HepG2 (cell line): ENCODE measurements around the gene CCRL2. TPM values are rescaled to one million over a fixed set of nuclear protein-coding genes. Genes with fewer than 3 reads are reported as not detected.

ENCODE experiments used
- ATAC-seq: fragments of 200-7000 bp; cut with Tn5 transposase; 3 replicates; pipeline ENCODE4 v1.9.1; 2020; ENCODE audit warnings: mild to moderate bottlenecking, moderate library complexity
- BruUV-seq: library from RNA; stranded (reverse); fragments of 400-500 nt; replicated peaks from 2 replicates; lab custom pipeline; 2021; lab: Mats Ljungman, UMichigan
- CTCF ChIA-PET: fragments of 300-600 bp; formaldehyde crosslinking; extraction: SDS; loops from one replicate; lab custom pipeline; 2021; ENCODE audit warnings: low total read pairs, inconsistent platforms, low intra/inter-chr PET ratio; lab: Yijun Ruan, JAX
- POLR2A ChIA-PET: fragments of 350-600 bp; sonication (Branson Sonifier 250); formaldehyde crosslinking; loops from one replicate; lab custom pipeline; 2020; ENCODE audit warnings: antibody characterized with exemption, inconsistent platforms; lab: Yijun Ruan, JAX
- DNase-seq: peaks from one replicate; pipeline ENCODE4 v3.0.0-alpha.2; 2015; ENCODE audit warnings: low spot score
- FAIRE-seq: peaks from 3 replicates; lab custom pipeline; 2011; peaks lifted over from hg19 to GRCh38; lab: Jason Lieb, UNC
- H2AFZ ChIP-seq: one replicate; pipeline ENCODE4 v1.6.1; 2011; ENCODE audit warnings: low read length, inconsistent platforms
- H3K27ac ChIP-seq: fragments of 300-600 bp; 3 replicates; pipeline ENCODE4 v1.8.0; 2011; ENCODE audit warnings: mixed run types, mild to moderate bottlenecking, mixed read lengths, low read length, inconsistent platforms; ENCODE audit not compliant: insufficient read depth; ENCODE audit errors: extremely low read length
- H3K27me3 ChIP-seq, 2 experiments: fragments of 200-600 bp in 1 of 2; 2 replicates in 1 of 2; 3 replicates in 1 of 2; pipeline versions ENCODE4 v1.6.0 to v1.8.0; 2011; ENCODE audit warnings: low read length in 2 of 2, mild to moderate bottlenecking in 2 of 2, moderate library complexity in 2 of 2, inconsistent platforms in 1 of 2; ENCODE audit not compliant: insufficient read depth in 2 of 2, control insufficient read depth in 1 of 2
- H3K36me3 ChIP-seq, 2 experiments: fragments of 200-600 bp in 1 of 2; replicated peaks in 1 of 2; 2 replicates in 1 of 2; 3 replicates in 1 of 2; pipeline versions ENCODE4 v1.5.1 to v1.8.0; 2011; ENCODE audit warnings: low read length in 2 of 2, inconsistent platforms in 1 of 2; ENCODE audit not compliant: insufficient read depth in 2 of 2, control insufficient read depth in 1 of 2
- H3K4me1 ChIP-seq: 2 replicates; pipeline ENCODE4 v1.5.1; 2012; ENCODE audit warnings: low read length, inconsistent platforms; ENCODE audit not compliant: insufficient read depth
- H3K4me2 ChIP-seq: 2 replicates; pipeline ENCODE4 v1.6.0; 2011; ENCODE audit warnings: low read depth, low read length, inconsistent platforms
- H3K4me3 ChIP-seq, 3 experiments: fragments of 200-600 bp in 1 of 3; sonication (generic), shearing (Covaris generic) in 1 of 3; replicated peaks in 1 of 3; 2 replicates each; pipeline ENCODE4 v1.5.1; 2011 to 2016; ENCODE audit warnings: low read length in 3 of 3, inconsistent platforms in 2 of 3, low read depth in 2 of 3, mild to moderate bottlenecking in 2 of 3, control low read depth in 1 of 3, mixed read lengths in 1 of 3; ENCODE audit not compliant: insufficient read depth in 1 of 3
- H3K79me2 ChIP-seq: one replicate; pipeline ENCODE4 v1.6.1; 2011; ENCODE audit warnings: low read length, inconsistent platforms; ENCODE audit not compliant: insufficient read depth
- H3K9ac ChIP-seq: 2 replicates; pipeline ENCODE4 v1.6.0; 2011; ENCODE audit warnings: mild to moderate bottlenecking, low read depth, low read length, inconsistent platforms; ENCODE audit not compliant: insufficient read depth
- H3K9me3 ChIP-seq: 2 replicates; pipeline ENCODE4 v1.5.1; 2012; ENCODE audit warnings: mild to moderate bottlenecking, low read length
- H4K20me1 ChIP-seq: 2 replicates; pipeline ENCODE4 v1.6.0; 2011; ENCODE audit warnings: inconsistent platforms, mild to moderate bottlenecking, low read length, moderate library complexity; ENCODE audit not compliant: insufficient read depth
- BCL6 ChIP-seq: IDR thresholded peaks from 2 replicates; pipeline ENCODE4 v1.6.1; 2016; ENCODE audit warnings: missing genetic modification reagents, missing compliant biosample characterization
- EZH2 ChIP-seq: conservative IDR thresholded peaks from 2 replicates; pipeline ENCODE4 v1.6.1; 2012; ENCODE audit warnings: mild to moderate bottlenecking, low read depth, low read length, moderate library complexity
- FOXC1 ChIP-seq: sonication (generic); formaldehyde crosslinking; IDR thresholded peaks from 2 replicates; pipeline ENCODE4 v1.8.0; 2022; ENCODE audit warnings: mild to moderate bottlenecking, missing genetic modification reagents, borderline replicate concordance
- FOXM1 ChIP-seq: sonication (generic); formaldehyde crosslinking; IDR thresholded peaks from 2 replicates; pipeline ENCODE4 v1.5.0; 2020; ENCODE audit warnings: missing genetic modification reagents
- HCFC1 ChIP-seq: fragments of 150-350 bp; IDR thresholded peaks from 2 replicates; pipeline ENCODE4 v1.6.1; 2014; ENCODE audit warnings: low read depth, low read length
- HHEX ChIP-seq: IDR thresholded peaks from 2 replicates; pipeline ENCODE4 v1.6.1; 2016; ENCODE audit warnings: control low read depth
- HOXA3 ChIP-seq: sonication (generic); formaldehyde crosslinking; IDR thresholded peaks from 2 replicates; pipeline ENCODE4 v1.5.0; 2020; ENCODE audit warnings: missing genetic modification reagents
- PRPF4 ChIP-seq: fragments of 200-400 bp; formaldehyde crosslinking; IDR thresholded peaks from 2 replicates; pipeline ENCODE4 v1.6.1; 2016; ENCODE audit warnings: low read length, low read depth; ENCODE audit not compliant: poor library complexity, severe bottlenecking
- RNF219 ChIP-seq: sonication (generic); formaldehyde crosslinking; IDR thresholded peaks from 2 replicates; pipeline ENCODE4 v1.5.0; 2020; ENCODE audit warnings: mild to moderate bottlenecking, missing genetic modification reagents
- SIX1 ChIP-seq: sonication (generic); formaldehyde crosslinking; IDR thresholded peaks from 2 replicates; pipeline ENCODE4 v1.4.0; 2020; ENCODE audit warnings: missing genetic modification reagents, borderline replicate concordance
- ZNF101 ChIP-seq: sonication (generic); formaldehyde crosslinking; IDR thresholded peaks from 2 replicates; pipeline ENCODE4 v1.4.0; 2020; ENCODE audit warnings: mild to moderate bottlenecking, low read depth, missing genetic modification reagents, borderline replicate concordance
- ZNF296 ChIP-seq: sonication (generic); formaldehyde crosslinking; conservative IDR thresholded peaks from 2 replicates; pipeline ENCODE4 v1.5.0; 2020; ENCODE audit warnings: mild to moderate bottlenecking, missing genetic modification reagents
- ZNF614 ChIP-seq: IDR thresholded peaks from 2 replicates; pipeline ENCODE4 v1.6.1; 2018; ENCODE audit warnings: missing biosample characterization, missing genetic modification reagents, inconsistent platforms, borderline replicate concordance
- WGBS: methylation state at CpG from one replicate; pipeline ENCODE4 v1.1.6; 2017; ENCODE audit warnings: low lambda C conversion rate; 5-methylcytosine and 5-hydroxymethylcytosine counted together
- in situ Hi-C: cut with HindIII; loops from 2 replicates; pipeline ENCODE4 v1.10.0; 2017; ENCODE audit warnings: low pct_unique_long_range_greater_than_20kb; ENCODE audit not compliant: extremely low pct_ligation_motif_present
- intact Hi-C: fragments of 100-400 bp; cut with micrococcal nuclease; formaldehyde crosslinking; loops from one replicate; pipeline ENCODE4 v1.10.0; 2022; ENCODE audit not compliant: unreplicated experiment
- polyA plus RNA-seq, 8 experiments: library from polyadenylated mRNA; depleted of rRNA in 3 of 8; stranded (reverse) in 7 of 8; unstranded in 1 of 8; fragments of >200 nt; fragmentation: Illumina TruSeq in 4 of 8; extraction: Trizol in 4 of 8; gene quantifications; 2 replicates each; pipeline versions ENCODE4 v1.2.1 to v1.2.3, GENCODE V29; 2011 to 2016; ENCODE audit warnings: low read depth in 4 of 8, missing spikeins in 1 of 8, mixed read lengths in 1 of 8; ENCODE audit not compliant: insufficient read depth in 1 of 8
- total RNA-seq, 5 experiments: library from RNA; depleted of rRNA; stranded (reverse); fragments of >200 nt; fragmentation: Illumina TruSeq; extraction: Trizol; gene quantifications; 2 replicates each; pipeline ENCODE4 v1.2.3, GENCODE V29; 2016; ENCODE audit warnings: low read depth in 1 of 5
- TF ChIP-seq, protein P1 (sequence below): sonication (generic); formaldehyde crosslinking; IDR thresholded peaks from 2 replicates; pipeline ENCODE4 v1.8.0; 2022; ENCODE audit warnings: missing genetic modification reagents, low read depth, mild to moderate bottlenecking, borderline replicate concordance
- TF ChIP-seq, protein P2 (sequence below): sonication (generic); formaldehyde crosslinking; IDR thresholded peaks from 2 replicates; pipeline ENCODE4 v1.8.1; 2023; ENCODE audit warnings: missing genetic modification reagents, inconsistent platforms, borderline replicate concordance
- TF ChIP-seq, protein P3 (sequence below): sonication (generic); formaldehyde crosslinking; IDR thresholded peaks from 2 replicates; pipeline ENCODE4 v1.5.0; 2020; ENCODE audit warnings: missing genetic modification reagents

CCRL2 gene
- total and polyA plus RNA-seq, 2 of the 13 experiments (the other 11 are each of a cell fraction or from before 2014, with no cell fraction given): not detected

DNA sequence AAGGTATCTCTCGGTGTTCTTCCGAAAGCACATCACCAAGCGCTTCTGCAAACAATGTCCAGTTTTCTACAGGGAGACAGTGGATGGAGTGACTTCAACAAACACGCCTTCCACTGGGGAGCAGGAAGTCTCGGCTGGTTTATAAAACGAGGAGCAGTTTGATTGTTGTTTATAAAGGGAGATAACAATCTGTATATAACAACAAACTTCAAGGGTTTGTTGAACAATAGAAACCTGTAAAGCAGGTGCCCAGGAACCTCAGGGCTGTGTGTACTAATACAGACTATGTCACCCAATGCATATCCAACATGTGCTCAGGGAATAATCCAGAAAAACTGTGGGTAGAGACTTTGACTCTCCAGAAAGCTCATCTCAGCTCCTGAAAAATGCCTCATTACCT is 48.6 kb upstream of the CCRL2 start:
- Histone ChIP-seq H3K79me2 (no peaks in the 10 kb centered on the region), H3K9ac (no peak overlapping the region), H3K4me2 (no peak overlapping the region), H4K20me1 (no peaks in the 10 kb centered on the region), H3K4me3 (no peak overlapping the region), H2AFZ (no peak overlapping the region), H3K4me1 (no peaks in the 10 kb centered on the region), H3K27ac (no peak overlapping the region), H3K27me3 (peaks cover 0 to 9% of the 10 kb centered on the region in 2 experiments; a peak in 2 of 5 replicates), H3K36me3 (no peaks in the 10 kb centered on the region), H3K9me3 (no peaks in the 10 kb centered on the region)
- DNase-seq: no peak
- ATAC-seq: no peak
- POLR2A ChIA-PET: no interaction called here
- in situ Hi-C loops: no loop called here
- no TSS peak for BruUV-seq
- no peak for FAIRE-seq
- 40% methylated on average over 6 of the region's 6 CpGs for WGBS
- intact Hi-C loops: no loop called here
- TF ChIP-seq, protein P1, sequence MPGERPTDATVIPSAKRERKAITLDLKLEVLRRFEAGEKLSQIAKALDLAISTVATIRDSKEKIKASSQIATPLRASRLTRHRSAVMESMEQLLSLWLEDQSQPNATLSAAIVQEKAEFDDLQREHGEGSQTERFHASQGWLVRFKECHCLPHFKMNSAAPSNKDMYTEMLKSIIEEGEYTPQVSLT (CRISPR knock-in tag): no peak
- TF ChIP-seq HOXA3 (no peak), EZH2 (no peak), BCL6 (CRISPR knock-in tag) (no peak), FOXM1 (CRISPR knock-in tag) (no peak), HCFC1 (no peak), ZNF101 (CRISPR knock-in tag) (no peak), ZNF614 (no peak), SIX1 (CRISPR knock-in tag) (no peak), RNF219 (CRISPR knock-in tag) (no peak), ZNF296 (CRISPR knock-in tag) (no peak), PRPF4 (no peak), FOXC1 (CRISPR knock-in tag) (no peak), HHEX (CRISPR knock-in tag) (no peak)
- TF ChIP-seq, protein P2, sequence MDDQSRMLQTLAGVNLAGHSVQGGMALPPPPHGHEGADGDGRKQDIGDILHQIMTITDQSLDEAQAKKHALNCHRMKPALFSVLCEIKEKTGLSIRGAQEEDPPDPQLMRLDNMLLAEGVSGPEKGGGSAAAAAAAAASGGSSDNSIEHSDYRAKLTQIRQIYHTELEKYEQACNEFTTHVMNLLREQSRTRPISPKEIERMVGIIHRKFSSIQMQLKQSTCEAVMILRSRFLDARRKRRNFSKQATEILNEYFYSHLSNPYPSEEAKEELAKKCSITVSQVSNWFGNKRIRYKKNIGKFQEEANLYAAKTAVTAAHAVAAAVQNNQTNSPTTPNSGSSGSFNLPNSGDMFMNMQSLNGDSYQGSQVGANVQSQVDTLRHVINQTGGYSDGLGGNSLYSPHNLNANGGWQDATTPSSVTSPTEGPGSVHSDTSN (CRISPR knock-in tag): no peak
- TF ChIP-seq, protein P3, sequence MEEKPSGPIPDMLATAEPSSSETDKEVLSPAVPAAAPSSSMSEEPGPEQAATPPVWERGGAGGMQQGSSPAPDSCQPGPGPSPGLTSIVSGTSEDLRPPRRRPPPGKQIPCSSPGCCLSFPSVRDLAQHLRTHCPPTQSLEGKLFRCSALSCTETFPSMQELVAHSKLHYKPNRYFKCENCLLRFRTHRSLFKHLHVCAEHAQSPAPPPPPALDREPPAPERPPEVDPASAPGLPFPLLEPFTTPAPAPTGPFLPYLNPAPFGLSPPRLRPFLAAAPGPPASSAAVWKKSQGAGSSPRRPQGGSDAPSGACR: no peak
- CTCF ChIA-PET: no interaction called here
